PC-9 (cell line): ENCODE measurements around the gene SAMD13. TPM values are rescaled to one million over a fixed set of nuclear protein-coding genes. Genes with fewer than 3 reads are reported as not detected.
"Not testable (repeated sequence)": the region's sequence is repeated elsewhere in the genome, so short reads cannot be mapped to it uniquely, and the experiment has no call there.

Experiments used
- BruUV-seq: library from RNA; stranded (reverse); fragments of 400-500 nt; replicated peaks from 2 replicates; lab custom pipeline; 2021; lab: Mats Ljungman, UMichigan
- CTCF ChIA-PET: fragments of 300-600 bp; sonication (Branson Sonifier 250); formaldehyde crosslinking; loops from one replicate; lab custom pipeline; 2022; ENCODE audit warnings: antibody characterized with exemption; lab: Charles Lee
- POLR2A ChIA-PET: fragments of 300-600 bp; sonication (Branson Sonifier 250); formaldehyde crosslinking; loops from one replicate; lab custom pipeline; 2022; ENCODE audit warnings: antibody characterized with exemption; ENCODE audit not compliant: unreplicated experiment; lab: Charles Lee
- DNase-seq, 2 experiments: peaks; one replicate each; pipeline versions ENCODE4 v3.0.0 to v3.0.0-alpha.2; 2015 to 2022; ENCODE audit warnings: mixed read lengths in 1 of 2
- H2AFZ ChIP-seq: fragments of 200-600 bp; sonication (generic); 2 replicates; pipeline ENCODE4 v1.8.1; 2017; ENCODE audit warnings: antibody characterized with exemption
- H3F3A ChIP-seq: fragments of 200-600 bp; sonication (generic); 2 replicates; pipeline ENCODE4 v1.8.1; 2017; ENCODE audit warnings: antibody characterized with exemption, mild to moderate bottlenecking, low read depth; ENCODE audit not compliant: insufficient read depth
- H3K27ac ChIP-seq: fragments of 200-600 bp; sonication (generic); 2 replicates; pipeline ENCODE4 v1.6.1; 2016; ENCODE audit warnings: mixed run types
- H3K27me3 ChIP-seq: fragments of 200-600 bp; sonication (generic); 2 replicates; pipeline ENCODE4 v1.6.1; 2016; ENCODE audit warnings: low read depth, mixed run types; ENCODE audit not compliant: insufficient read depth
- H3K36me3 ChIP-seq: fragments of 200-600 bp; sonication (generic); 2 replicates; pipeline ENCODE4 v1.6.1; 2016; ENCODE audit warnings: low read depth, mixed run types
- H3K4me1 ChIP-seq: fragments of 200-600 bp; sonication (generic); replicated peaks from 2 replicates; pipeline ENCODE4 v1.6.1; 2016; ENCODE audit warnings: mixed run types; ENCODE audit not compliant: insufficient read depth
- H3K4me2 ChIP-seq: fragments of 200-600 bp; sonication (generic); 2 replicates; pipeline ENCODE4 v1.6.1; 2017; ENCODE audit warnings: mixed run types
- H3K4me3 ChIP-seq: fragments of 200-600 bp; sonication (generic); 2 replicates; pipeline ENCODE4 v1.6.1; 2016; ENCODE audit warnings: mixed run types
- H3K79me2 ChIP-seq: fragments of 200-600 bp; sonication (generic); 2 replicates; pipeline ENCODE4 v1.6.1; 2017; ENCODE audit warnings: low read depth, mixed run types
- H3K9me2 ChIP-seq: fragments of 200-600 bp; sonication (generic); 2 replicates; pipeline ENCODE4 v1.8.1; 2017; ENCODE audit warnings: mild to moderate bottlenecking; ENCODE audit not compliant: insufficient read depth
- H3K9me3 ChIP-seq: fragments of 200-600 bp; sonication (generic); 2 replicates; pipeline ENCODE4 v1.8.1; 2016; ENCODE audit warnings: low read depth; ENCODE audit not compliant: insufficient read depth
- H4K20me1 ChIP-seq: fragments of 200-600 bp; sonication (generic); 2 replicates; pipeline ENCODE4 v1.8.1; 2017; ENCODE audit not compliant: insufficient read depth
- EZH2 ChIP-seq: fragments of 200-600 bp; sonication (generic); IDR thresholded peaks from 2 replicates; pipeline ENCODE4 v1.8.0; 2017; ENCODE audit warnings: antibody characterized with exemption, low read depth
- intact Hi-C: fragments of 100-400 bp; cut with micrococcal nuclease; formaldehyde crosslinking; loops from one replicate; pipeline ENCODE4 v1.10.0; 2022; ENCODE audit not compliant: unreplicated experiment
- total RNA-seq: library from RNA; stranded (reverse); gene quantifications from 2 replicates; pipeline ENCODE4 v1.2.3, GENCODE V29; 2021
- TF ChIP-seq, protein P1 (sequence below): fragments of 200-600 bp; sonication (generic); conservative IDR thresholded peaks from 2 replicates; pipeline ENCODE4 v1.6.1; 2017; ENCODE audit warnings: mixed run types, antibody characterized with exemption, mild to moderate bottlenecking, moderate library complexity

SAMD13 gene
- total RNA-seq, 1 experiment from 2014 or later, result 2.5 TPM

- CTCF ChIA-PET, result no interaction called here
- Histone ChIP-seq H3K9me3 (peaks cover 19% of the 10 kb centered on the region), H2AFZ (no peak overlapping the region), H3K9me2 (0 out of 2 replicates have a peak, but pooled peaks cover 4% of the 10 kb centered on the region), H3F3A (no peaks in the 10 kb centered on the region), H3K36me3 (no peaks in the 10 kb centered on the region), H3K4me3 (no peak overlapping the region), H3K4me1 (no peaks in the 10 kb centered on the region), H3K27me3 (no peaks in the 10 kb centered on the region), H4K20me1 (no peaks in the 10 kb centered on the region), H3K27ac (no peak overlapping the region), H3K79me2 (no peaks in the 10 kb centered on the region), H3K4me2 (no peak overlapping the region)
- intact Hi-C loops, result no loop called here
- no TSS peak for BruUV-seq
- DNase-seq, result no peak
- POLR2A ChIA-PET, result no interaction called here
- no peak for TF ChIP-seq EZH2
- TF ChIP-seq, protein P1, sequence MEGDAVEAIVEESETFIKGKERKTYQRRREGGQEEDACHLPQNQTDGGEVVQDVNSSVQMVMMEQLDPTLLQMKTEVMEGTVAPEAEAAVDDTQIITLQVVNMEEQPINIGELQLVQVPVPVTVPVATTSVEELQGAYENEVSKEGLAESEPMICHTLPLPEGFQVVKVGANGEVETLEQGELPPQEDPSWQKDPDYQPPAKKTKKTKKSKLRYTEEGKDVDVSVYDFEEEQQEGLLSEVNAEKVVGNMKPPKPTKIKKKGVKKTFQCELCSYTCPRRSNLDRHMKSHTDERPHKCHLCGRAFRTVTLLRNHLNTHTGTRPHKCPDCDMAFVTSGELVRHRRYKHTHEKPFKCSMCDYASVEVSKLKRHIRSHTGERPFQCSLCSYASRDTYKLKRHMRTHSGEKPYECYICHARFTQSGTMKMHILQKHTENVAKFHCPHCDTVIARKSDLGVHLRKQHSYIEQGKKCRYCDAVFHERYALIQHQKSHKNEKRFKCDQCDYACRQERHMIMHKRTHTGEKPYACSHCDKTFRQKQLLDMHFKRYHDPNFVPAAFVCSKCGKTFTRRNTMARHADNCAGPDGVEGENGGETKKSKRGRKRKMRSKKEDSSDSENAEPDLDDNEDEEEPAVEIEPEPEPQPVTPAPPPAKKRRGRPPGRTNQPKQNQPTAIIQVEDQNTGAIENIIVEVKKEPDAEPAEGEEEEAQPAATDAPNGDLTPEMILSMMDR, result no peak
These were observed 18.1 kb upstream of the SAMD13 start for GRCh38 chr1:84283381-84283780.

DNA sequence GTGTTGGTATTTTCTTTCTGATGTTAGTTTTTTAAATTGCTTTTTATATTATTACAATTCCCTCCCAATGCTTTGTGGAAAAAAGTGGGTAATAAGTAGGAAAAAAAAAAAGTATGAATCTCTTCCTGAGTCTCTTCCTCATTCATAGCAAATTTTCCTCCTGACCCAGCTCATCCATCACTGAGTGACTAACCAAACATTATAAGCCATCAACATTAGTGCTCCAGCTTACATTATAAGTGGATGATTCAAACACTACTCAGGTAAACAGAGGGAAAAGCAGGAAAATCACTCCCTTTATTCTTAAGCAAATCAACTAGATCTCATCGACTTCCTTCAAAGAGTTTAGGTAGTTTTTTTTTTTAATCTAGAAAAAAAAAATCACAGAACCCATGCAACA, 15.4 kb upstream of the SAMD13 start:
- intact Hi-C loops, result no loop called here
- Histone ChIP-seq H3K27ac (no peak overlapping the region), H3K36me3 (no peaks in the 10 kb centered on the region), H2AFZ (no peak overlapping the region), H3K79me2 (no peaks in the 10 kb centered on the region), H3K4me1 (no peaks in the 10 kb centered on the region), H3K27me3 (no peaks in the 10 kb centered on the region), H4K20me1 (no peaks in the 10 kb centered on the region), H3F3A (no peaks in the 10 kb centered on the region), H3K9me2 (0 out of 2 replicates have a peak, but pooled peaks cover 1% of the 10 kb centered on the region), H3K4me2 (no peak overlapping the region), H3K9me3 (peaks cover 19% of the 10 kb centered on the region), H3K4me3 (no peak overlapping the region)
- no TSS peak for BruUV-seq
- ChIA-PET CTCF (no interaction called here), POLR2A (no interaction called here)
- DNase-seq, result peak in 1 of 2 experiments; percentile 44
- no peak for TF ChIP-seq EZH2

DNA sequence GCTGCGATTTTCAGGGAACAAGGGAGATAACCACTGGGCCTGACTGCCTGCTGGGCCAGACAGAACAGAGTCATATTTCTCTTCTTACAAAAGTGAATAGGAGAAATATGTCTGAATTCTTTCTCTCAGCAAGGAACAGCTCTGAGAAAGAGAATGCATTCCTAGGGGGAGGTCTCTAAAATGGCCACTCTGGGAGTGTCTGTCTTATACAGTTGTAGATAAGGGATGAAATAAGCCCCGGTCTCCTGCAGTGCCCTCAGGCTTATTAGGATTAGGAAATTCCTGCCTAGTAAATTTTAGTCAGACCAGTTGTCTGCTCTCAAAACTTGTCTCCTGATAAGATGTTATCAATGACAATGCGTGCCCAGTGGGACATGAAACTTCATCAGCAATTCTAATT, 14.1 kb upstream of the SAMD13 start:
- H3K4me1 ChIP-seq, H3K27me3 ChIP-seq, H4K20me1 ChIP-seq, H3K36me3 ChIP-seq, H3K4me3 ChIP-seq, intact Hi-C loops, H3F3A ChIP-seq, POLR2A ChIA-PET, H3K27ac ChIP-seq, DNase-seq, CTCF ChIA-PET, H3K79me2 ChIP-seq, BruUV-seq, H2AFZ ChIP-seq, H3K9me2 ChIP-seq, H3K4me2 ChIP-seq: not testable (repeated sequence)
- H3K9me3 ChIP-seq, result peaks cover 19% of the 10 kb centered on the region

DNA sequence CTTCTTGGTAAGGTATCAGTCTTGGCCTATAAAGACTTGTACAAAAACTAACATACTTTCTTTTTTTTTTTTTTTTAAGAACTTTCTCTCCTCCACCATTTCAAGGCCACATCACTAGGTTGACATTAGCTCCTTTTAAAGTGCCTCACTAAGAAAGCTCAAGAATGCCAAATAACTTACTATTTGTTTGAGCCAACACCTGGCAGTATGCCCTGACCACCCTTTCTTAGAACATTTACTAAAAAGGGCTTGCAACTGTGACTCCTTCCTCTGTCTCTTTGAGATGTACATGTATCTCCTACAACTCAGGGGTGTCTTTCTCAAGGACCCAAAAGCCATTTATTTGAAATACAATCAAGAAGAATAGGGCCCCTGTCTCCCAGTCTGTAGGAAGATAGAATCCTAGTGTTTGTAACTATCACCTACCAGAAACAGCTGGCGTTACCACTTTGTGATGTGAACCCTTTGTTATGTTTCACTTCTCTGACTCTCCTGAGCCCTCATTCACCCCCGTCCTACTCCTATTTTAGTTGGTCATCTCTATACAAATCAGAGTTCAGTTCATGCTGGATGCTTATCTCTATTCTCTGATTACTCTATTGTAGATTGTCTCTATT, 12.2 kb upstream of the SAMD13 start:
- POLR2A ChIA-PET, result interaction anchor here (0.7 kb wide), 1 partner anchor 36 kb away, joined by 4 read pairs; no protein-coding TSS in a partner anchor
- intact Hi-C loops, result no loop called here
- Histone ChIP-seq H4K20me1 (no peaks in the 10 kb centered on the region), H3K9me2 (no peaks in the 10 kb centered on the region), H3F3A (no peaks in the 10 kb centered on the region), H3K27me3 (no peaks in the 10 kb centered on the region), H3K4me1 (no peaks in the 10 kb centered on the region), H3K4me2 (no peak overlapping the region), H3K4me3 (no peak overlapping the region), H3K36me3 (no peaks in the 10 kb centered on the region), H3K9me3 (peaks cover 19% of the 10 kb centered on the region), H3K79me2 (no peaks in the 10 kb centered on the region), H3K27ac (no peak overlapping the region), H2AFZ (no peak overlapping the region)
- CTCF ChIA-PET, result no interaction called here
- no peak for TF ChIP-seq EZH2
- TF ChIP-seq, protein P1, result no peak
- no TSS peak for BruUV-seq
- no peak for DNase-seq
